Activated T-helper 1 cell treated with Interleukin-2 at 50 U/mL for 16 hours (primary cell): ENCODE results near the gene ZNF697.
"Not testable (repeated sequence)": the region's sequence is repeated elsewhere in the genome, so short reads cannot be mapped to it uniquely, and the experiment has no call there.

Experiments used
- DNase-seq: peaks from one replicate; pipeline ENCODE4 v3.0.0-alpha.2; 2020; ENCODE audit warnings: low read depth

The ZNF697 gene

GRCh38 chr1:119631433-119632102 lies 16.5 kb downstream of the ZNF697 start:
- no peak for DNase-seq

DNA sequence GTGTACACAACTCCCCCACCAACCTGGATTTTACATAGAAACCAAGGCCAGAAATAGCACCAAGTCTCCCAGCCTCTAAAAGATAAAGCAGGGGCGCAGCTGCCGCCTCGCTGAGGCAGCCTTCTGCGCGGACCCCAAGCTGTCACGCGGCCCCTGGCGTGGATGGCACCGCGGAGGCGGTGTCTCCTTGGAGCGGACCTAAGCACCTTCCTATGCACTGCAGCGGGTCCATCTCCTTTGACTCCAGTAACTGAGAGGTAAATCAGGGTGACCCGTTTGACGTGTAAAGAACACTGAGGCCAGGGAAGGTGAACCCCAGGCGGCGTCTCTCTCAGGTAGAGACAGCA lies 17.0 kb downstream of the ZNF697 start:
- no peak for DNase-seq

DNA sequence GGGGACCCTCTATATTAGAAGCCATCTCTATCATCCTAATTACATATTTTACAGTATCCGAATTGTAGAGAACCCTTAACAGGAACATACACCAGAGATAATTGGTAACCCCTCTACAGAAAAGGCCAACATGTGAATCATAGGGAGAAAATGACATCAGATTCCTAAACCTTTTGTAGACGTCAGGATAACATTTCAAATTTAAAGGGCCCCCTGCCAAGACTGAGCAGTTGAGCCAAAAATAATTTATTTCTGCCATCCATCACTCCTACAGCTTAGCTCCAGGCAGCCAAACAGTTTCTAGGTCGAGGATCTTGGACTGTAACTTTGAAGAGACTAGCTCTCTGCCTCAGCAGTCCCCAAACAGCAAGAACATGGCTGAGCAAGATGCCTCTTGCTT lies 21.2 kb downstream of the ZNF697 start:
- DNase-seq = no peak

GRCh38 chr1:119626011-119626545 lies 22.0 kb downstream of the ZNF697 start:
- no peak for DNase-seq

DNA sequence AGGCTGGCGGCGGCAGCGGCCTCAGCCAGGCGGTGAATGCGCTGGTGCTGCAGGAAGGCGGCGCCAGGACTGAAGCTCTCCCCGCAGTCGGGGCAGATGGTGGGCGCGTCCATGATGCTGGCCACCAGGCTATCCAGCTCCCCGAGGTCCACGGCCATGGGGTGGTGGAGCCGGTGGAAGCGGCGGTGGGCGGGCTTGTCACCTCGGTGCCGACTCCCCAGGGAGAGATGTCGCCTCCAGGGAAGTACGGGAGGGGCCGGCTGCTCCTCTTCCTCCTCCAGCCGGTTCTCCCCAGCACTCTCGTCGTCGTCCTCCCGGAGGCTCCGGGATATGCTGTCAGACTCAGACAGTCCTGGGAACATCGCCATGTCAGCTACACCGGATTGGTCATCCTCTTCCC lies 24.4 kb downstream of the ZNF697 start:
- DNase-seq = no peak

GRCh38 chr1:119623193-119623515 lies 24.9 kb downstream of the ZNF697 start:
- no peak for DNase-seq

GRCh38 chr1:119622311-119623192 lies 25.5 kb downstream of the ZNF697 start:
- no peak for DNase-seq

GRCh38 chr1:119621705-119622104 lies 26.4 kb downstream of the ZNF697 start:
- DNase-seq = no peak

DNA sequence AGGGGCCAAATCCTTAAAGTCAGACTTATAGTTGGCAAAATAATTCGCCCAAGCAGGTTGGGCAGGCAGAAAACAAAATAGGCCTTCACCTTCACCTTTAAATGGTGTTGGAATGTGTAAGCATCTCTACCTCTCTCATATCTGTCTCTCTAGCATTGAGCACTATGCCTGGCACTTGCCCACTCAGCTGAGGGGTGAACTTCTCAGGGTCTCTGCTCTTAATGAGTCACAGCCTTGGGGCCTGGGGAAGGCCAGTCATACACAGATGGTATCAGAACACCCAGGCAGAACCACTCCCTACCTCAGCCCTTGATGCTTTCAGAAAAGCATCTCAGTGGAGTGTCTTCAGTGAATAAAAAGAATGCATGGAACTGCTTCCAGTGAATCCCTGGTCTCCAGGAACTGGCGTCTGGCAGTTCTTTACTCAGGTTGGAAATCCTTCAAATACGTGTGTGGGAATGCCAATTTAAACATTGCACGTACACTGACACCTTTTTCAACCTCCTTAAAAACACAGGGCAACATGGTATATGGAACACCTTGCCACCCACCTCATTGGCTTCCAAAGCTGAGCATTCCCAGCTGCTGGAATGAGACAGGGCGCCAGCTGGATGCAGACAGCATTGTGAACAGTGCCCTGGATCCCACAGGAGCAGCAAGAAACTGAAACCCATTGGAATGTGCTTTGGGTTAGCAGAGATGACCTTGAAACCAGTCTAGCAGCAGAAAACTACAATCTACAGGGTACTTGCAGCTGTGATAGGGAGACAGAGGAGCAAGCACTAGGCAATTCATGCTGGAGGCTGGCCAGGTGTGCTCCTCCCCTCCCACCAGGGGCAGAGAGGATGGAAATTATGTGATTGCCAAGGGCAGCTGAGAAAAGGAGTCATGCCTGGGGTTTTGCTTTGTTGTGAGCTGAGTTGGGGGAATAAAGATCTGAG lies 30.0 kb downstream of the ZNF697 start:
- DNase-seq = no peak

DNA sequence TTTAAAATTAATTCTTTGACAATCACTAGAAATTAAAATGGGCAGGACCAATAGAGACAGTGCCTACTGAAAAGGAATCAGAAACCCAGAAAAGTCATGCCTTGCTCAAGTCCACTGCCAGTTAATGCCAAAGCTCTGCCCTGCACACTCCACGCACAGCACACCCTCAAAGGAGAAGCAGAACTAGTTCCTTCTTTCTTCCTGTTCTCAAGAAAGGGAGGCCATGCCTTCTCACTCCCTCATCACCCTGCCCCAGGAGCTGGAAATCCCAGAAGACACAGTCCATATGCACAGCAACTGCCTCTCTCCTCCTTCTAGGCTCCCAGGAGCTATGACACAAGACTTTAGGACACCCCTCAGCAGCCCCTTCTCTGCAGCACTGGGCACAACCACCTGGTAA lies 31.3 kb downstream of the ZNF697 start:
- not testable (repeated sequence) for DNase-seq

- DNase-seq = not testable (repeated sequence)
Measured at GRCh38 chr1:119615100-119615499, 33.0 kb downstream of the ZNF697 start.

DNA sequence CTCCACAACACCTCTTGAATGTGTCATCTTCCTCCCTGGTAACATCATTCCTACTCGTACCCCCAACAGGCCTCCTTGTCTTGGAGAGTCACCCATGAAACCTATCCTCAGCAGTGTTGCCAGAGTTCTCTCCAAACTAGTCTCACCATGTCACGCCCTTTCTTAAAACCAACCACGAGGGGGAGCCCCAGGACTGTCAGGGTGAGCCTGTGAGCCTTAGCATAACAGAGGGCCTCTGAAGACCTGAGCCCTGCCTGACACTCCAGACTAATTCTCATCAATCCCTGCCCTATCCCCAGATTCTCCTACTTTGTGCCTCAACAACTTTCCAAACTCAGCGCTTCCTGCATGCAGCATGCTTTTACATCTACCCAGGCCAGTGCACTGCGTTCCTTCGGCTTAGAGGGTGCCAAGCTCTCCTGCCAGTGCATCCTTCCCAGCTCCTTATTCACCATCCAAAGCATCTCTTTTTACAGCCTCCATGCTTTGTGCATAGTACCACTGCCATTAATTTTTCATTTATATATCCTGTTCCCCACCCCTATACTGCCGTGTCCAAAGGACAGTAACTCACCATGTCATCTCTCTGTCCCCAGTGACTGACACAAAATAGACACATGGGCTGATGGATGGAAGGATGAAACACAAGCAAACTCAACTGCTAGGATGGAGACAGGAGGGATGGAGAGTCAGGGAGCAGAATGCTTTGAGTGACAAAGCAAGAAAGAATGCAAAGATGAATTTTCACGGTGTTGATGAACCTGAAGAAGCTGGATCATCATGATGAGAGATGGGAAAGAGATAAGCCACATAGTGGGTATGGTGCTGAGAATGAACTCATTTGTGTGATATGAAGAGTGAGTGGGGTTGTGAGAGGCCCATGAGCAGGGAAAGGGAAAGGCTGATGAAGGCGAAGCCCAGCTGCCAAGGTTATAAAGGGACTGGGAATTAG lies 34.0 kb downstream of the ZNF697 start:
- DNase-seq = peak; percentile 7

DNA sequence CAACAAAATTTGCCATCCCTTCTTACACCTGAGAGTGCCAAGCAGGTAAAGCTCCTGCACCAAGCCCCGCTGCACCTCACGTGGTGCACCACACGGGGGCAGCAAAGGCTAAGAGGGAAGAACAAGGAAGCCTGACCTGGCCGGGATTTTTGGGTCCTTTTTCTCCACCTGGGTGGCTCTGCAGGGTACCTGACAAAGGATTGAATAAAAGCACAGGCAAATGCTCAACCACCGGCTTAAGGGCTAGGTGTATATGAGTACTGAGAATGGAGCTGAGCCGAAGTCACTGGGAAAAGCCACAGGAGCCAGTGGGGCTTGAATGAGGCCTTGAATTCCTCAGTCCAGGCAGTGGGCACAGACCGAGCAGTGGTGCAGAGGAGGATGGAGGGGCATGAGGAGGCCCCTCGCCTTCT lies 36.4 kb downstream of the ZNF697 start:
- peak; percentile 4 for DNase-seq

DNA sequence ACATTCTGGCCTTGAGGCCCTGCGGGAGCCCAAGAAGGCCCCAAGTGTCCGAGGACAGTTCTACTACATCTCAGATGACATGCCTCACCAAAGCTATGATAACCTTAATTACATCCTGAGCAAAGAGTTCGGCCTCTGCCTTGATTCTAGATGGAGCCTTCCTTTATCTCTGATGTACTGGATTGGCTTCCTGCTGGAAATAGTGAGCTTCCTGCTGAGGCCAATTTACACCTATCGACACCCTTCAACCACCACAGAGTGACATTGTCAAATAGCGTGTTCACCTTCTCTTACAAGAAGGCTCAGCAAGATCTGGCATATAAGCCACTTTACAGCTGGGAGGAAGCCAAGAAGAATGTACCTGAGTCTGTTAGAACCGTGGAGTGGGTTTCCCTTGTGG lies 39.2 kb downstream of the ZNF697 start:
- not testable (repeated sequence) for DNase-seq

DNA sequence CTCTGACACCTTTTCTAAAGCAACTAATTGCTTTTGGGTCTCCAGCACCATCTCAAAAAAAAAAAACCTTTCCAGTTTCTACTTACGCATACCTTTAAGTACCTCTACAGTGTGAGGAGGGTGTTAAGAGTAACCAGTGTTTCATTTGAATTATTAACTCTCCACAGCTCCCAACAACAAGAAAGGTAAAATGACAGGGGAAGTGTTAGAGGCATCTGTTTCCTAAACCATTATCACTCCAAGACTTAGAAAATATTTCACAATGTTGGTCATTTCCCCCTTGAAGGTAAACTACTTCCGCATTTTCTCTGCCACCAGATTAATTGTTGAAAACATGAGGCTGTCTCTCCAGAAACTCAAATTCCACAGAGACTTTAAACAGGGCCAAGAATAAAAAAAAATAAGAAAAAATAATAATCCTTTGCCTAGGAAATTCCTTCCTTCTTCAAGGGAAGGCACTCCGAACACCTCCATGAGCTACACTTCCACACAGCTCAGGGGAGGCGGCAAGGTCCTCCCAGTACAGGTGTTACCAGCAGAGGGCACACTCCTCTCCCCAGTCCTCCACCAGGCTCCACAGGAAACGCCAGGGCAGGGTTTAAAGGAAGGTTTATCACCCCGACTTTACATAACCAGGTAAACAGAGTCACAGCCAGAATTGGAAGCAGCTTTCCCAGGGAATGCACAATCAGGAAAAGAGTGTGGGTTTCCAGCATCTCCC lies 40.8 kb downstream of the ZNF697 start:
- DNase-seq = not testable (repeated sequence)

DNA sequence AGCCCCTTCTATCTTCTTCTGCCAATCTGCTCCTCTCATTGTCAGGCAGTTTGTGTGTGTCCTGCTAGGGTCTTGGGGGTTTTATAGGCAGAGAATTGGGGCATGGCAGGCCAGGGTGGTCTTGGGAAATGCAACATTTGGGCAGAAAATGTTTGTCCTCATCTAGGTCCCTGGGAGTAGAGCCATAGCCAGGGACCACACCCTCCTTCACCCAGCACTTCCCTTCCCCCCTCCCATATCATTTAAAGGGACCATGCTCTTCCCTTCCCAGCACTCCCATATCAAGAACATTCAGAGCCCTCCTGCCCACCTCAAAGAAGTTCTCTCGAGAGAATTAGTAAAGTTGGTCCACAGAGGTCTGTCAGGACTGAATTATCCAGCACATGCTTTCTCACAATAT lies 41.7 kb downstream of the ZNF697 start:
- no peak for DNase-seq

- DNase-seq = no peak
Measured at GRCh38 chr1:119605686-119606085, 42.4 kb downstream of the ZNF697 start.

DNA sequence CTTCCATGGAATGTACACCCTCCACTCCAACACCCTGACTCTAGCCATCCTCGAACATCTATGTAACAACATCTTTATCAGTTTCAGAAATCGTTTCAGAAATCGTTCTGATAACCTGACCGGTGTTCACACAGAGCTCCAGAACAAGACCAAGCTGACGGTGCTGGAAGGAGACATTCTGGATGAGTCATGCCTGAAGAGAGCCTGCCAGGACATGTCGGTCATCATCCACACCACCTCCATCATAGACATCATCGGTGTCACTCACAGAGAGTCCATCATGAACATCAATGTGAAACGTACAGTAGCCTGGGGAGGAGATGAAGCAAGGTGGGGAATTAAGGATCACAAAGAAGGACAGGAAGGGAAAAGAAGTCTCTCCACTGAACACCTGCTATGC lies 43.0 kb downstream of the ZNF697 start:
- not testable (repeated sequence) for DNase-seq

- DNase-seq = no peak
Measured at GRCh38 chr1:119603695-119604094, 44.4 kb downstream of the ZNF697 start.

DNA sequence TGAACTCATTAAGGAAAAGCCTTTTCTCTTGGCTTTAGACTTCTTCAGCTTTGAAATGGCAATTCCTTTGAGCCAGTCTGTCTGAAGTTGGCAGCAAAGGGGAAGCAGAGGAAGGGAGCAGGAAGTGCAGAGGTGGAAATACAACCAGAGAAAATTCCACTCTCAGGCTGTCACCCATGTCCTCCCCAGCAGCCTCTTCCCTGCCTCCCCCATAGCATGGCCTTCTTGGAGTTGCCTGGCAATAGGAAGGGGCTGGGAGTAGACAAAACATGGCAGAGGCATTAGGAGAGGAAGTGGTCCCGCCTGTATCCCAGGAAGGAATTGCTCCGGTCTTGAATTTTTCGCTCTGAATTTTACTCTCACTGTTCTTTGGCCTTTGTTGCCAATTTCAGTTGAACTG lies 44.8 kb downstream of the ZNF697 start:
- DNase-seq = not testable (repeated sequence)
